ENCODE measurements around the gene TPM2.

- TF ChIP-seq CTCF (IDR thresholded peaks at IDR 0.05) (peak; percentile 84 to 91 (median 88)), POLR2AphosphoS5 (IDR thresholded peaks at IDR 0.05) (peak in 1 of 3 donors; percentile 34)
Measured at GRCh38 chr9:35696520-35697215, 6.9 kb upstream of the TPM2 start.
